ENCODE results near the gene DNAL1.

DNAL1 gene

DNA sequence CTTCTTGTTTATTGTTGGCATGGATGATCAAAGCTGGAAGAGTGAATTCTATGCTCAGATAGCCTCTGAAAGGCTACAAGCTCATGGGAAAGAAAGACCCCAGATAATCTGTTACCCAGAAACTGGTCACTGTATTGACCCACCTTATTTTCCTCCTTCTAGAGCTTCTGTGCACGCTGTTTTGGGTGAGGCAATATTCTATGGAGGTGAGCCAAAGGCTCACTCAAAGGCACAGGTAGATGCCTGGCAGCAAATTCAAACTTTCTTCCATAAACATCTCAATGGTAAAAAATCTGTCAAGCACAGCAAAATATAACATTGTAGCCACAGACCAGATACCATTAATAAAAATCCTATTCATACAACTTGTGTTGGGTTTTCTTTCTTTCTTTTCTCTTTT lies 25.3 kb upstream of the DNAL1 start:
- intact Hi-C loops (cut with DNase I; ENCODE audit: low total_unique reads): no loop called here
- H3K27ac ChIP-seq: no peak overlapping the region

DNA sequence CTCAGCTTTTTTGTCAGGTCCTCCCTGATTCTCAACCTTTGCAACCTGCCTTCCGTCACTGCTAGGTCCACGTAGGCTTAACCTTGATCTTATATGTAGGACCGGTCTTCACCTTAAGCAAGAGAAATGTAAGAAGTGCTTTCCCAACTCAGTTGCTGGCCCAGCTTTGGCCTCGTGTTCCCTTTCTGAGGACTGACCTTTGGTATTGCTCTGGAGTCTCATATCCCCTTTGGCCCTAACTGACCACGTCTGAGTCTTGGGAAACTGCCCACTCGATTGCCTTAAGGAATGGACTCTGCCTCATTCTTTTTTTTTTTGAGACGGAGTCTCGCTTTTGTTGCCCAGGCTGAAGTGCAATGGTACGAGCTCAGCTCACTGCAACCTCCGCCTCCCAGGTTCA lies 24.5 kb upstream of the DNAL1 start:
- TF ChIP-seq, protein P1, sequence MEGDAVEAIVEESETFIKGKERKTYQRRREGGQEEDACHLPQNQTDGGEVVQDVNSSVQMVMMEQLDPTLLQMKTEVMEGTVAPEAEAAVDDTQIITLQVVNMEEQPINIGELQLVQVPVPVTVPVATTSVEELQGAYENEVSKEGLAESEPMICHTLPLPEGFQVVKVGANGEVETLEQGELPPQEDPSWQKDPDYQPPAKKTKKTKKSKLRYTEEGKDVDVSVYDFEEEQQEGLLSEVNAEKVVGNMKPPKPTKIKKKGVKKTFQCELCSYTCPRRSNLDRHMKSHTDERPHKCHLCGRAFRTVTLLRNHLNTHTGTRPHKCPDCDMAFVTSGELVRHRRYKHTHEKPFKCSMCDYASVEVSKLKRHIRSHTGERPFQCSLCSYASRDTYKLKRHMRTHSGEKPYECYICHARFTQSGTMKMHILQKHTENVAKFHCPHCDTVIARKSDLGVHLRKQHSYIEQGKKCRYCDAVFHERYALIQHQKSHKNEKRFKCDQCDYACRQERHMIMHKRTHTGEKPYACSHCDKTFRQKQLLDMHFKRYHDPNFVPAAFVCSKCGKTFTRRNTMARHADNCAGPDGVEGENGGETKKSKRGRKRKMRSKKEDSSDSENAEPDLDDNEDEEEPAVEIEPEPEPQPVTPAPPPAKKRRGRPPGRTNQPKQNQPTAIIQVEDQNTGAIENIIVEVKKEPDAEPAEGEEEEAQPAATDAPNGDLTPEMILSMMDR (IDR thresholded peaks at IDR 0.05): no peak
- Histone ChIP-seq H3K27me3 (no peaks in the 10 kb centered on the region), H3K36me3 (no peaks in the 10 kb centered on the region), H3K4me1 (no peaks in the 10 kb centered on the region), H3K9me3 (no peaks in the 10 kb centered on the region), H3K27ac (no peak overlapping the region), H3K4me3 (no peak overlapping the region)
- no peak for DNase-seq
- intact Hi-C loops (cut with DNase I; ENCODE audit: low total_unique reads): no loop called here

More for the DNA sequence above, 25.3 kb upstream of the DNAL1 start:
- no peaks in the 10 kb centered on the region for H3K27me3 ChIP-seq
- H3K9me3 ChIP-seq: no peaks in the 10 kb centered on the region
- no peaks in the 10 kb centered on the region for H3K4me1 ChIP-seq
- TF ChIP-seq, protein P1 (IDR thresholded peaks at IDR 0.05): no peak
- H3K4me3 ChIP-seq: no peak overlapping the region
- DNase-seq: no peak
- H3K36me3 ChIP-seq: no peaks in the 10 kb centered on the region

DNA sequence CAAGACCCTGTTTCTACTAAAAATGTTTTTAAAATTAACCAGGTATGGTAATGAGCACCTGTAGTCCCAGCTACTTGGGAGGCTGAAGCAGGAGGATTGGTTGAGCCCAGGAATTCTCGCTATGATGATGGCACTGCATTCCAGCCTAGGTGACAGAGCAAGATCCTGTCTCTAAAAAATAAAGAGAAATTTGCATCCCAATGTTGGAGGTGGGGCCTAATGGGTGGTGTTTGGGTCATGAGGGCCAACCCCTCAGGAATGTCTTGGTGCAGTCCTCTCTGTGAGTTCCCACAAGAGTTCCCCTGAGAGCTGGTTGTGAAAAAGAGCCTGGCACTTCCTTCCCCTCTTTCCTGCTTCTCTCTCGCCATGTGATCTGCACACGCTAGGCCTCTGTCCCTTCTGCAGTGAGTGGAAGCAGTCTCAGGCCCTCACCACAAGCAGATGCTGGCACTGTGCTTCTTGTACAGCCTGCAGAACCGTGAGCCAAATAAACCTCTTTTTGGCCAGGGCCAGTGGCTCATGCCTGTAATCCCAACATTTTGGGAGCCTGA lies 21.2 kb upstream of the DNAL1 start:
- TF ChIP-seq, protein P1 (IDR thresholded peaks at IDR 0.05): no peak
- H3K36me3 ChIP-seq: no peaks in the 10 kb centered on the region
- intact Hi-C loops (cut with DNase I; ENCODE audit: low total_unique reads): no loop called here

DNA sequence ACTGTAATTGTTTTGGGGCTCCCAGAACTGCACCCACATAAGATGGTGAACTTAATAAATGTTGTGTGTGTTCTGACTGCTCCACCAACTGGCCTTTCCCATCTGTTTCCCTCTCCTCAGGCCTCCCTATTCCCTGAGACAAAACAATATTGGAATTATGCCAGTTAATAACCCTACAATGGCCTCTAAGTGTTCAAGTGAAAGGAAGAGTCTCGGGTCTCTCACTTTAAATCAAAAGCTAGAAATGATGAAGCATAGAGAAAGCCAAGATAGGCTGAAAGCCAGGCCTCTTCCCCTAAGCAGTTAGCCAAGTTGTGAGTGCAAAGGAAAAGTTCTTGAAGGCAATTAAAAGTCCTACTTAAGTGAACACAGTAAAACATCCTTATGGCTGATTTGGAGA lies 19.1 kb upstream of the DNAL1 start:
- no peaks in the 10 kb centered on the region for H3K36me3 ChIP-seq
- TF ChIP-seq, protein P1 (IDR thresholded peaks at IDR 0.05): no peak
- no peak overlapping the region for H3K27ac ChIP-seq
- intact Hi-C loops (cut with DNase I; ENCODE audit: low total_unique reads): no loop called here
- H3K4me1 ChIP-seq: no peaks in the 10 kb centered on the region
- H3K27me3 ChIP-seq: no peaks in the 10 kb centered on the region
- no peak for DNase-seq
- H3K4me3 ChIP-seq: no peak overlapping the region
- H3K9me3 ChIP-seq: no peaks in the 10 kb centered on the region

More for the DNA sequence above, 21.2 kb upstream of the DNAL1 start:
- no peak overlapping the region for H3K27ac ChIP-seq
- H3K4me1 ChIP-seq: no peaks in the 10 kb centered on the region
- no peaks in the 10 kb centered on the region for H3K27me3 ChIP-seq
- H3K4me3 ChIP-seq: no peak overlapping the region
- DNase-seq: no peak
- H3K9me3 ChIP-seq: no peaks in the 10 kb centered on the region

DNA sequence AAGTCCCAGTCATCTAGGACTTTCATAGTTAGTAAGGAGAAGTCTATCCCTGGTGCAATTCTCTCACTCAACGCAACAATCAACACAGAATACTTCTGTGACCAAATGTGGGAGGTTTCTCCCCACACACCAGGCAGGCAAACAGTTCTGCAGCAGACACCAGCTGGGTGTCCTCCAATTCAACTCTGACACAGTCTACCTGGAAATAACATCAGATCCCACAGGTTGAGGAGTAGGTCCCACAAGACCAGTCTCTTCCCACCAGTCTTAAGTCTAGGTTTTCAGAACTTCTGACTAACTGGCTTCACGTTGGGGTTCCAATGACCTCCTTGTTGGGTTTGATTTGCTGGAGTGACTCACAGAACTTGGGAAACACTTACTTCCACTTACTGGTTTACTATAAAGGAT lies 17.6 kb upstream of the DNAL1 start:
- H3K36me3 ChIP-seq: no peaks in the 10 kb centered on the region
- H3K27ac ChIP-seq: no peak overlapping the region
- intact Hi-C loops (cut with DNase I; ENCODE audit: low total_unique reads): no loop called here
- H3K4me1 ChIP-seq: no peaks in the 10 kb centered on the region
- TF ChIP-seq, protein P1 (IDR thresholded peaks at IDR 0.05): no peak
- H3K27me3 ChIP-seq: no peaks in the 10 kb centered on the region
- H3K4me3 ChIP-seq: no peak overlapping the region
- DNase-seq: no peak
- H3K9me3 ChIP-seq: no peaks in the 10 kb centered on the region

Data from tibial artery (tissue), 4 donors.